Smooth muscle cell (in vitro differentiated cells): Measurements from ENCODE around the gene SUMO3. TPM values are rescaled to one million over a fixed set of nuclear protein-coding genes. Genes with fewer than 3 reads are reported as not detected.

Source experiments
- DNase-seq: peaks from one replicate; lab custom pipeline; 2025; ENCODE audit not compliant: unreplicated experiment; lab: John Stamatoyannopoulos, UW
- H2AFZ ChIP-seq: fragments of 200-600 bp; sonication (generic); 2 replicates; pipeline ENCODE4 v1.6.0; 2016; ENCODE audit warnings: antibody characterized with exemption, low read depth, mild to moderate bottlenecking
- H3F3A ChIP-seq: fragments of 200-600 bp; sonication (generic); 2 replicates; pipeline ENCODE4 v1.6.0; 2017; ENCODE audit warnings: antibody characterized with exemption, low read depth
- H3K27ac ChIP-seq: fragments of 200-600 bp; sonication (generic); 2 replicates; pipeline ENCODE4 v1.5.1; 2016; ENCODE audit warnings: low read depth, mild to moderate bottlenecking
- H3K27me3 ChIP-seq: fragments of 200-600 bp; sonication (generic); 2 replicates; pipeline ENCODE4 v1.6.1; 2016; ENCODE audit warnings: low read depth, mild to moderate bottlenecking
- H3K36me3 ChIP-seq: fragments of 200-600 bp; sonication (generic); 2 replicates; pipeline ENCODE4 v1.5.1; 2016; ENCODE audit warnings: low read depth
- H3K4me1 ChIP-seq: fragments of 200-600 bp; sonication (generic); 2 replicates; pipeline ENCODE4 v1.5.1; 2016; ENCODE audit warnings: low read depth
- H3K4me2 ChIP-seq: fragments of 200-600 bp; sonication (generic); 2 replicates; pipeline ENCODE4 v1.6.0; 2016; ENCODE audit warnings: mild to moderate bottlenecking
- H3K4me3 ChIP-seq: fragments of 200-600 bp; sonication (generic); 2 replicates; pipeline ENCODE4 v1.5.1; 2016; ENCODE audit warnings: mild to moderate bottlenecking
- H3K79me2 ChIP-seq: fragments of 200-600 bp; sonication (generic); 2 replicates; pipeline ENCODE4 v1.6.0; 2016; ENCODE audit warnings: low read depth, mild to moderate bottlenecking
- H3K9ac ChIP-seq: fragments of 200-600 bp; sonication (generic); 2 replicates; pipeline ENCODE4 v1.6.0; 2016; ENCODE audit warnings: low read depth
- H3K9me3 ChIP-seq: fragments of 200-600 bp; sonication (generic); replicated peaks from 2 replicates; pipeline ENCODE4 v1.5.1; 2016; ENCODE audit warnings: low read depth
- H4K20me1 ChIP-seq: fragments of 200-600 bp; sonication (generic); 2 replicates; pipeline ENCODE4 v1.6.0; 2016; ENCODE audit warnings: low read depth
- CTCF ChIP-seq: fragments of 200-600 bp; sonication (generic); IDR thresholded peaks from 2 replicates; pipeline ENCODE4 v1.5.1; 2017; ENCODE audit warnings: borderline replicate concordance, mild to moderate bottlenecking, antibody characterized with exemption; ENCODE audit not compliant: insufficient read depth, poor library complexity, severe bottlenecking
- WGBS: methylation state at CpG from one replicate; pipeline ENCODE4 v1.1.7; 2016; ENCODE audit warnings: low lambda C conversion rate; 5-methylcytosine and 5-hydroxymethylcytosine counted together
- polyA plus RNA-seq: library from polyadenylated mRNA; unstranded; fragments of >200 nt; fragmentation: Nextera tagmentation; extraction: Ambion mirVana; gene quantifications from 2 replicates; pipeline ENCODE4 v1.2.1, GENCODE V29; 2016
- total RNA-seq: library from RNA; depleted of rRNA; stranded (reverse); fragments of >200 nt; gene quantifications from 2 replicates; pipeline ENCODE4 v1.2.3, GENCODE V29; 2014

Gene SUMO3
- total and polyA plus RNA-seq, 2 experiments from 2014 or later: 87.9 to 124 TPM

GRCh38 chr21:44858291-44858690, 40.4 kb upstream of the SUMO3 start:
- Histone ChIP-seq H3K4me2 (no peak overlapping the region), H3K9me3 (no peaks in the 10 kb centered on the region), H4K20me1 (peaks cover 100% of the 10 kb centered on the region), H3K27me3 (no peaks in the 10 kb centered on the region), H3K4me3 (no peak overlapping the region), H2AFZ (no peak overlapping the region), H3K9ac (no peak overlapping the region), H3K79me2 (peaks cover 88% of the 10 kb centered on the region), H3K4me1 (no peaks in the 10 kb centered on the region), H3F3A (no peaks in the 10 kb centered on the region), H3K36me3 (peaks cover 3% of the 10 kb centered on the region), H3K27ac (no peak overlapping the region)
- 98% methylated on average over 14 of the region's 15 CpGs for WGBS
- no peak for TF ChIP-seq CTCF
- DNase-seq: no peak

GRCh38 chr21:44857127-44857892, 39.4 kb upstream of the SUMO3 start:
- TF ChIP-seq CTCF: no peak
- H3K27me3 ChIP-seq: no peaks in the 10 kb centered on the region
- peaks cover 3% of the 10 kb centered on the region for H3K36me3 ChIP-seq
- no peak overlapping the region for H3K27ac ChIP-seq
- no peak overlapping the region for H2AFZ ChIP-seq
- no peaks in the 10 kb centered on the region for H3K9me3 ChIP-seq
- H3K4me1 ChIP-seq: no peaks in the 10 kb centered on the region
- no peak overlapping the region for H3K4me3 ChIP-seq
- no peak overlapping the region for H3K4me2 ChIP-seq
- H3K9ac ChIP-seq: no peak overlapping the region
- DNase-seq: no peak
- H4K20me1 ChIP-seq: peaks cover 100% of the 10 kb centered on the region
- WGBS: 96% methylated on average over 16 of the region's 16 CpGs
- H3K79me2 ChIP-seq: peaks cover 82% of the 10 kb centered on the region
- no peaks in the 10 kb centered on the region for H3F3A ChIP-seq

- DNase-seq: no peak
- Histone ChIP-seq H3K27me3 (no peaks in the 10 kb centered on the region), H3K4me1 (no peaks in the 10 kb centered on the region), H3K4me2 (no peak overlapping the region), H3K9ac (no peak overlapping the region), H3F3A (no peaks in the 10 kb centered on the region), H2AFZ (no peak overlapping the region), H3K36me3 (peaks cover 9% of the 10 kb centered on the region), H3K27ac (peak overlapping the region; percentile 11), H3K4me3 (no peak overlapping the region), H4K20me1 (peaks cover 100% of the 10 kb centered on the region), H3K79me2 (peaks cover 76% of the 10 kb centered on the region), H3K9me3 (no peaks in the 10 kb centered on the region)
- TF ChIP-seq CTCF: no peak
- WGBS: 97% methylated on average over 17 of the region's 17 CpGs
These were observed 38.3 kb upstream of the SUMO3 start for GRCh38 chr21:44856131-44856530.

- H3K27ac ChIP-seq: no peak overlapping the region
- no peak for TF ChIP-seq CTCF
- no peaks in the 10 kb centered on the region for H3K9me3 ChIP-seq
- H3K4me2 ChIP-seq: no peak overlapping the region
- peaks cover 100% of the 10 kb centered on the region for H4K20me1 ChIP-seq
- no peaks in the 10 kb centered on the region for H3F3A ChIP-seq
- H3K9ac ChIP-seq: no peak overlapping the region
- peaks cover 71% of the 10 kb centered on the region for H3K79me2 ChIP-seq
- no peak overlapping the region for H2AFZ ChIP-seq
- no peak overlapping the region for H3K4me3 ChIP-seq
- H3K36me3 ChIP-seq: peaks cover 9% of the 10 kb centered on the region
- H3K27me3 ChIP-seq: no peaks in the 10 kb centered on the region
- no peaks in the 10 kb centered on the region for H3K4me1 ChIP-seq
- DNase-seq: no peak
- 98% methylated on average over 14 of the region's 14 CpGs for WGBS
These were observed 37.7 kb upstream of the SUMO3 start for GRCh38 chr21:44855572-44855971.
